Measurements from ENCODE around the gene CAST. TPM values are rescaled to one million over a fixed set of nuclear protein-coding genes. Genes with fewer than 3 reads are reported as not detected.

Gene CAST
- total and polyA plus RNA-seq, 8 donors = 54.0 to 458 (median 209) TPM

DNA sequence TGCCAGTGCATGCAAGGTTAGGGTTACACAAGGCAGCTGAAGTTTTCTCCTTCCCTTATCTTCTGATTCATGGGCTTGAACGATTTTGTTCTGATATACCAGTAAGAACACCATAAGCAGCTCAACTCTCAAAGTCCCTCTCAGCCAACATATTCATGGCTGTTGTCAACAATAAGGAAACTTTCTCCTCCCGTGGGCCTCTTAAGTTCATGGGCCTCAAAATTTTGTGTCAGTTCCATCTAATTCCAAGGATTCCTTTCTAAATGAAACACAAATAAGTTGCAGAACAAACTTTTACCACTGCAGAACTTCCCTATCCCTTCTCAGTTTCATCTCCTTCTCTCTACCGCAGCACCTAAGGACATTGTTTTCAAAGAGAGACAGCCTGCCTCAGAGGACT, 23.6 kb upstream of the CAST start:
- DNase-seq = no peak
- Histone ChIP-seq H3K4me3 (no peak overlapping the region), H3K27me3 (no peaks in the 10 kb centered on the region), H3K27ac (no peak overlapping the region), H3K9me3 (no peaks in the 10 kb centered on the region), H3K36me3 (no peaks in the 10 kb centered on the region), H3K4me1 (peaks cover 0 to 18% (median 10%) of the 10 kb centered on the region in 4 donors)
- intact Hi-C loops (cut with DNase I; ENCODE audit: low total_unique reads) = no loop called here
- WGBS, 5 donors = 62 to 70% (median 68%) methylated on average over 3 of the region's 3 CpGs
- TF ChIP-seq POLR2A (IDR thresholded peaks at IDR 0.05) (no peak), POLR2AphosphoS5 (IDR thresholded peaks at IDR 0.05) (no peak), EP300 (IDR thresholded peaks at IDR 0.05) (no peak)
- TF ChIP-seq, protein P1, sequence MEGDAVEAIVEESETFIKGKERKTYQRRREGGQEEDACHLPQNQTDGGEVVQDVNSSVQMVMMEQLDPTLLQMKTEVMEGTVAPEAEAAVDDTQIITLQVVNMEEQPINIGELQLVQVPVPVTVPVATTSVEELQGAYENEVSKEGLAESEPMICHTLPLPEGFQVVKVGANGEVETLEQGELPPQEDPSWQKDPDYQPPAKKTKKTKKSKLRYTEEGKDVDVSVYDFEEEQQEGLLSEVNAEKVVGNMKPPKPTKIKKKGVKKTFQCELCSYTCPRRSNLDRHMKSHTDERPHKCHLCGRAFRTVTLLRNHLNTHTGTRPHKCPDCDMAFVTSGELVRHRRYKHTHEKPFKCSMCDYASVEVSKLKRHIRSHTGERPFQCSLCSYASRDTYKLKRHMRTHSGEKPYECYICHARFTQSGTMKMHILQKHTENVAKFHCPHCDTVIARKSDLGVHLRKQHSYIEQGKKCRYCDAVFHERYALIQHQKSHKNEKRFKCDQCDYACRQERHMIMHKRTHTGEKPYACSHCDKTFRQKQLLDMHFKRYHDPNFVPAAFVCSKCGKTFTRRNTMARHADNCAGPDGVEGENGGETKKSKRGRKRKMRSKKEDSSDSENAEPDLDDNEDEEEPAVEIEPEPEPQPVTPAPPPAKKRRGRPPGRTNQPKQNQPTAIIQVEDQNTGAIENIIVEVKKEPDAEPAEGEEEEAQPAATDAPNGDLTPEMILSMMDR (IDR thresholded peaks at IDR 0.05) = no peak

DNA sequence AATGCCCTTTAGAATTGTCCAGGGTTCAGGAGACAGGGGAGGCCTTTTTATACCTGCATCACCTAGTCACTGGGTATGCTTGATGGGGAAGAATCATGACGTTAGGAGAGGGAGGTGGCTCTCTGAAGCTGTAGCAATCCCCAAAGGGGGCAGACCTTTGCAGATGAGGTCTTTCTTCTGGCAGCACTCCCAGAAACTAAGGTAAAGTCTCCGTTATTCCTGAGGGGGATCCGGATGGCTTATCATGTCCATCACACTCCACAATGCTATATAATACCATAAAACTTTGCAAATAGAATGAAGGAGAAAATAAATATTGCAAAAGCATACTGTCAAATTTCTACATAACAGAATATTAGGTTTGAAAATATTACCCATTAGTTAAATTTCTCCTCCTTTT, 21.5 kb upstream of the CAST start:
- no peak for DNase-seq
- intact Hi-C loops (cut with DNase I; ENCODE audit: low total_unique reads) = no loop called here
- no peaks in the 10 kb centered on the region for H3K36me3 ChIP-seq
- TF ChIP-seq POLR2A (IDR thresholded peaks at IDR 0.05) (no peak), EP300 (IDR thresholded peaks at IDR 0.05) (no peak), POLR2AphosphoS5 (IDR thresholded peaks at IDR 0.05) (no peak)
- TF ChIP-seq, protein P1 (IDR thresholded peaks at IDR 0.05) = no peak
- no peaks in the 10 kb centered on the region for H3K27me3 ChIP-seq
- peaks cover 0 to 18% (median 10%) of the 10 kb centered on the region in 4 donors for H3K4me1 ChIP-seq
- 43 to 64% (median 53%) methylated on average over 3 of the region's 3 CpGs for WGBS, 5 donors
- H3K4me3 ChIP-seq = no peak overlapping the region
- H3K27ac ChIP-seq = no peak overlapping the region
- H3K9me3 ChIP-seq = no peaks in the 10 kb centered on the region

DNA sequence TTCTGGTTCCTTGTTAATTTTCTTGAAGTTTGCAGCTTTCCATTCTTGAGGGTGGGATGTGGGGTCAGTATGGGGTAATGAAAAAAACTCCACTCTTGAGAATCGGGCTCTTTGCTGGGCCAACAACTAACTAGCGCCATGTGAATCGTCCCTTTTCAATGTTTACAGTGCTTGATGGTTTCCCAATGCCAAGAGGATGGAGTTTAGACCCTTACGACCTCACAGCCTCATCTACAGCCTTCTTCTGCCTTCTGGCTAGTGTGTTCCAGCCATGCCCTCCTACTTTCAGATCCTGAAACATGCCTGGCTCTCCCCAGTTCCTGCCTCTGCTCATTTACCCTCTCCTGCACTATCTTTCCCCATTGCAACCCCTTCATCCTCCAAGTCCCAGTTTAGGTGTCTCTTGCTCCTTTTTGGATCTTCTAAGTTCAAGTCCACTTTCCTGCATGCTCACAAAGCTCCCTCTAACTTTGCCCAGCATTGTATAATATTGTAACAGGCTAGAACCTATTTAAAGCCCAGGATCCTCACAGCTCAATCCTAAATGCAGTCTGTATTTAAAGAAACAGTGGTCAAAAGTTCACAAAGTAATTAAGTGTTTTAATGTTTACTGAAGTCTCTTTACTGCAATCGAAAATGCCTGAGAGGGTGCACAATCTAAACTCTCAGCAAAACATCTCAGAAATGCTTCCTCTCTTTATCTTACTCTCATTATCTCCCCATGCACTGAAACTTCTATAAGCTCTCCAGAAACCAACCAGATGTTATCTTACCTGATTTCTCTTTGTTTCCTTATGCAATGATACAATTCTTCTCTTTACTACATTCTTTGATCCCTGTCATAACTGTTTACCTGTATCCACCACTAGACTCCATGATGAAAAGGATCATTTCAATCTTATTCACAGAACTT, 20.6 kb upstream of the CAST start:
- no peak overlapping the region for H3K4me3 ChIP-seq
- DNase-seq = no peak
- no peak for TF ChIP-seq EP300 (IDR thresholded peaks at IDR 0.05)
- H3K4me1 ChIP-seq = peaks cover 0 to 18% (median 10%) of the 10 kb centered on the region in 4 donors
- intact Hi-C loops (cut with DNase I; ENCODE audit: low total_unique reads) = no loop called here
- 34 to 44% (median 40%) methylated on average over 5 of the region's 5 CpGs for WGBS, 5 donors
- H3K36me3 ChIP-seq = no peaks in the 10 kb centered on the region
- H3K27me3 ChIP-seq = no peaks in the 10 kb centered on the region
- no peaks in the 10 kb centered on the region for H3K9me3 ChIP-seq
- no peak overlapping the region for H3K27ac ChIP-seq

DNA sequence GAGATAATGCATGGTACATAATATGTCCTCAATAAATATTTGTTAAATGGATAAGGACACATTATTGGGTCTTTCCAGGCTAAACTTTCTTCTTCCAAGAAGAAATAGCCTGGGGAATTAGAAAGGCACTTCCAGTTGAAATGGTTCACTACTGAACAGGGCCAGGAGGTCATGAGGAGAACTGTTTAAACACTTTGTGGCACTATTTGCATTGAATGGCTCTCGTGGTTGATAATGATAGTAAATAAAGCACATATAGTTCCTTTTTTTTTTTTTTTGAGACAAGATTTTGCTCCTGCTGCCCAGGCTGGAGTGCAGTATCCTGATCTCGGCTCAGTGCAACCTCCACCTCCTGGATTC, 19.9 kb upstream of the CAST start:
- Histone ChIP-seq H3K4me3 (no peak overlapping the region), H3K27me3 (no peaks in the 10 kb centered on the region), H3K4me1 (peaks cover 0 to 18% (median 10%) of the 10 kb centered on the region in 4 donors), H3K36me3 (no peaks in the 10 kb centered on the region), H3K27ac (no peak overlapping the region), H3K9me3 (no peaks in the 10 kb centered on the region)
- intact Hi-C loops (cut with DNase I; ENCODE audit: low total_unique reads) = no loop called here
- TF ChIP-seq POLR2A (IDR thresholded peaks at IDR 0.05) = no peak
- 25 to 58% (median 45%) methylated on average over 2 of the region's 2 CpGs for WGBS, 5 donors
- DNase-seq = no peak

DNA sequence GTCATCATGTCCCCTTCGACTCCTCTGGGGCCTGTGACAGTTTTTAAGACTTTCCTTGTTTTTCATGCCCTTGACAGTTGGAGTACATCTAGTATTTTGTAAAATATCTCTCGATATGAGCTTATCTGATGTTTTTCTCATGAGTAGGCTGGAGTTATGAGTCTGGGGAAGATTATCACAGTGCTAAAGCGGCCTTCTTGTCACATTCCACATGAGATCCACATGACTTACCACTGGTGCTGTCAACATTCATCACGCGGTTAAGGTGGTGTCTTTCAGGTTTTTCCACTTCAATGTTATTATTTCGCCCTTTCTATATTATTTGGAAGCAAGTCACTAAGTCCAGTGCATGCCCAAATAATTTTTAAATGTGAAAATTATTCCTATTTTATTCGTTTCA, 17.1 kb upstream of the CAST start:
- Histone ChIP-seq H3K27me3 (no peaks in the 10 kb centered on the region), H3K27ac (no peak overlapping the region), H3K9me3 (no peaks in the 10 kb centered on the region), H3K4me3 (no peak overlapping the region), H3K36me3 (no peaks in the 10 kb centered on the region), H3K4me1 (peaks cover 5 to 27% (median 15%) of the 10 kb centered on the region in 4 donors)
- DNase-seq = no peak
- intact Hi-C loops (cut with DNase I; ENCODE audit: low total_unique reads) = no loop called here
- TF ChIP-seq EP300 (IDR thresholded peaks at IDR 0.05) = no peak
- TF ChIP-seq, protein P1 (IDR thresholded peaks at IDR 0.05) = no peak
- no peak for TF ChIP-seq POLR2AphosphoS5 (IDR thresholded peaks at IDR 0.05)
- TF ChIP-seq POLR2A (IDR thresholded peaks at IDR 0.05) = no peak
- 82 to 85% (median 83%) methylated on average over 7 of the region's 7 CpGs for WGBS, 5 donors

All from stomach (tissue), 9 donors.